Lung (tissue), 12 donors: ENCODE data around the gene SMC2. TPM values are rescaled to one million over a fixed set of nuclear protein-coding genes. Genes with fewer than 3 reads are reported as not detected.

Experiments
- ATAC-seq: fragments of 200-7000 bp; cut with Tn5 transposase; one replicate; pipeline ENCODE4 v1.9.1; 2020; ENCODE audit warnings: moderate number of reproducible peaks; ENCODE audit not compliant: insufficient read depth, low FRiP score
- DNase-seq, 3 donors: peaks; one replicate each; pipeline ENCODE4 v3.0.0-alpha.2; 2013 to 2017
- H3K27ac ChIP-seq, 2 donors: one replicate each; pipeline ENCODE4 v1.5.1; 2013; ENCODE audit warnings: mild to moderate bottlenecking in 2 of 2, moderate library complexity in 2 of 2, control low read depth in 1 of 2, inconsistent platforms in 1 of 2, low read depth in 1 of 2, low read length in 1 of 2
- H3K27me3 ChIP-seq, 3 donors: one replicate each; pipeline ENCODE4 v1.5.1; 2013; ENCODE audit warnings: low read length in 2 of 3; ENCODE audit not compliant: control insufficient read depth in 3 of 3, insufficient read depth in 3 of 3
- H3K36me3 ChIP-seq, 4 donors: one replicate each; pipeline ENCODE4 v1.5.1; 2013; ENCODE audit warnings: low read length in 4 of 4, mild to moderate bottlenecking in 1 of 4, moderate library complexity in 1 of 4; ENCODE audit not compliant: control insufficient read depth in 4 of 4, insufficient read depth in 4 of 4
- H3K4me1 ChIP-seq, 5 donors: one replicate each; pipeline ENCODE4 v1.5.1; 2013; ENCODE audit warnings: low read length in 5 of 5, mild to moderate bottlenecking in 2 of 5, moderate library complexity in 1 of 5; ENCODE audit not compliant: control insufficient read depth in 5 of 5, insufficient read depth in 5 of 5
- H3K4me3 ChIP-seq: one replicate; pipeline ENCODE4 v1.5.1; 2013; ENCODE audit warnings: mild to moderate bottlenecking, control low read depth, moderate library complexity
- H3K9ac ChIP-seq, 2 donors: one replicate each; pipeline ENCODE4 v1.5.1; 2013; ENCODE audit warnings: low read length in 2 of 2, control low read depth in 1 of 2; ENCODE audit not compliant: insufficient read depth in 1 of 2
- H3K9me3 ChIP-seq, 4 donors: one replicate each; pipeline ENCODE4 v1.5.1; 2013; ENCODE audit warnings: low read length in 3 of 4, mild to moderate bottlenecking in 1 of 4, moderate library complexity in 1 of 4; ENCODE audit not compliant: control insufficient read depth in 4 of 4, insufficient read depth in 3 of 4
- CTCF ChIP-seq: IDR thresholded peaks from 2 replicates; pipeline ENCODE4 v1.5.1; 2012; ENCODE audit warnings: mild to moderate bottlenecking; ENCODE audit errors: control extremely low read depth, extremely low read depth
- WGBS, 2 donors: extraction: QIAGEN DNeasy Blood & Tissue Kit; methylation state at CpG; one replicate each; pipeline ENCODE4 v1.1.7; 2013; 5-methylcytosine and 5-hydroxymethylcytosine counted together
- polyA plus RNA-seq, 2 donors: library from polyadenylated mRNA; stranded (reverse); fragments of 200-250 nt; gene quantifications; one replicate each; pipeline ENCODE4 v1.2.1, GENCODE V29; 2013
- total RNA-seq, 2 donors: library from RNA; depleted of rRNA in 1 of 2; stranded (reverse); fragments of >200 nt in 1 of 2; gene quantifications; one replicate each; pipeline ENCODE4 v1.2.1, GENCODE V29; 2014 to 2021
- donor health status: control.
- donor health status: control.
- donor health status: Bipolar disorder and iron deficiency.
- donor health status: healthy.
- donor health status: DM: yes; HTN: yes; CAD: no.

The SMC2 gene
- total and polyA plus RNA-seq, 4 donors = 2.0 to 18.0 (median 5.3) TPM

- 46 to 47% methylated on average over 2 of the region's 2 CpGs for WGBS, 2 donors
- H3K4me1 ChIP-seq = peaks cover 2 to 40% (median 12%) of the 10 kb centered on the region in 5 donors
Measured at GRCh38 chr9:104092192-104092591, 1.9 kb upstream of the SMC2 start.

GRCh38 chr9:104092875-104093600 lies 1.1 kb upstream of the SMC2 start:
- TF ChIP-seq CTCF = no peak
- peak in 1 of 3 donors; percentile 51 for DNase-seq

More at GRCh38 chr9:104092192-104092591, 1.9 kb upstream of the SMC2 start:
- no peak for ATAC-seq
- no peak for TF ChIP-seq CTCF
- Histone ChIP-seq H3K27me3 (no peaks in the 10 kb centered on the region), H3K36me3 (peaks cover 0 to 4% (median 0%) of the 10 kb centered on the region in 4 donors), H3K9me3 (no peaks in the 10 kb centered on the region), H3K4me3 (no peak overlapping the region), H3K27ac (peak overlapping the region in 1 of 2 donors; percentile 93), H3K9ac (no peak overlapping the region)
- peak in 1 of 3 donors; percentile 3 for DNase-seq

GRCh38 chr9:104094534-104095015 lies 466 bp downstream of the SMC2 start:
- no peaks in the 10 kb centered on the region for H3K27me3 ChIP-seq
- no peak for DNase-seq
- H3K9ac ChIP-seq = peak overlapping the region; percentile 85 to 90
- peaks cover 0 to 4% (median 0%) of the 10 kb centered on the region in 4 donors for H3K36me3 ChIP-seq
- no peak for ATAC-seq
- H3K9me3 ChIP-seq = no peaks in the 10 kb centered on the region
- H3K27ac ChIP-seq = peak overlapping the region in 1 of 2 donors; percentile 49
- peak overlapping the region; percentile 97 for H3K4me3 ChIP-seq
- H3K4me1 ChIP-seq = peaks cover 2 to 40% (median 12%) of the 10 kb centered on the region in 5 donors
- TF ChIP-seq CTCF = no peak
- 0 to 1% methylated on average over 18 of the region's 18 CpGs for WGBS, 2 donors

More at GRCh38 chr9:104092875-104093600, 1.1 kb upstream of the SMC2 start:
- Histone ChIP-seq H3K4me1 (peaks cover 2 to 40% (median 12%) of the 10 kb centered on the region in 5 donors), H3K9ac (peak overlapping the region; percentile 85 to 95), H3K4me3 (peak overlapping the region; percentile 97), H3K9me3 (no peaks in the 10 kb centered on the region), H3K27ac (peak overlapping the region; percentile 93 to 97), H3K36me3 (peaks cover 0 to 4% (median 0%) of the 10 kb centered on the region in 4 donors), H3K27me3 (no peaks in the 10 kb centered on the region)
- WGBS, 2 donors = 19 to 26% methylated on average over 12 of the region's 12 CpGs
- ATAC-seq = no peak
